GM19467 (cell line): Measurements from ENCODE around the gene GCGR.

Experiments
- ATAC-seq: cut with Tn5 transposase; IDR thresholded peaks from one replicate; pipeline ENCODE4 v1.9.1; 2021; ENCODE audit warnings: mild to moderate bottlenecking, moderate library complexity; ENCODE audit not compliant: unreplicated experiment

Gene GCGR

DNA sequence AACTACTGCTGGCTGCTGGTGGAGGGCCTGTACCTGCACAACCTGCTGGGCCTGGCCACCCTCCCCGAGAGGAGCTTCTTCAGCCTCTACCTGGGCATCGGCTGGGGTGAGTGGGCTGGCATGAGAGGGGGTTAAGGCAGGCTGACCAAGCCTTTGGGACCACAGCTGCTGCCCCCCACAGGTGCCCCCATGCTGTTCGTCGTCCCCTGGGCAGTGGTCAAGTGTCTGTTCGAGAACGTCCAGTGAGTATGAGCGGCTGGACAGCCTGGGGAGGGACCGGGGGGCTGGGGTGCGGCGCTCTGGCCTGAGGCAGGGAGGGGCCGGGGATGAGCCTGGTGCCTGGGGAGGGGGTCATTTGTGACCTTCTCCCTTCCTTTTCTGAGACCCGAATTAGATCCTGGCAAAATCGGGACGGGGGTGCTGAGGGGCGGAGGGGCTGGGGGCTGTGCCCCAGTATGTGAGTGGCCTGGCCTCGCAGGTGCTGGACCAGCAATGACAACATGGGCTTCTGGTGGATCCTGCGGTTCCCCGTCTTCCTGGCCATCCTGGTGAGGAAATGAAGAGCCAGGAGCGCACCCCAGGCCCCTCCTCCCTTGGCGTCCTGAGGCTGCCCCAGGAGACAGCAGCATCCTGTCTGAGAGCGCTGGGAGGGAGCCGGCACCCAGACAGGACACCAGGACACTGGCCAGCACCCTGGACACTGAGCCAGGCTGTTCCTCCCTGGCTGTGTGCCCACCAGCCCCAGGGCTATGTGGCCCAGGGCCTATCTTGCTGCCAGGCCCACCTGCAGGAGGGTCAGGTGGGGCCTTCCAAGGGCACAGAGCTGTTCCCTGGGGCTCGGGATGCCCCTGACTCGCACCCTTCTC lies 8.0 kb downstream of the GCGR start:
- ATAC-seq, result no peak

DNA sequence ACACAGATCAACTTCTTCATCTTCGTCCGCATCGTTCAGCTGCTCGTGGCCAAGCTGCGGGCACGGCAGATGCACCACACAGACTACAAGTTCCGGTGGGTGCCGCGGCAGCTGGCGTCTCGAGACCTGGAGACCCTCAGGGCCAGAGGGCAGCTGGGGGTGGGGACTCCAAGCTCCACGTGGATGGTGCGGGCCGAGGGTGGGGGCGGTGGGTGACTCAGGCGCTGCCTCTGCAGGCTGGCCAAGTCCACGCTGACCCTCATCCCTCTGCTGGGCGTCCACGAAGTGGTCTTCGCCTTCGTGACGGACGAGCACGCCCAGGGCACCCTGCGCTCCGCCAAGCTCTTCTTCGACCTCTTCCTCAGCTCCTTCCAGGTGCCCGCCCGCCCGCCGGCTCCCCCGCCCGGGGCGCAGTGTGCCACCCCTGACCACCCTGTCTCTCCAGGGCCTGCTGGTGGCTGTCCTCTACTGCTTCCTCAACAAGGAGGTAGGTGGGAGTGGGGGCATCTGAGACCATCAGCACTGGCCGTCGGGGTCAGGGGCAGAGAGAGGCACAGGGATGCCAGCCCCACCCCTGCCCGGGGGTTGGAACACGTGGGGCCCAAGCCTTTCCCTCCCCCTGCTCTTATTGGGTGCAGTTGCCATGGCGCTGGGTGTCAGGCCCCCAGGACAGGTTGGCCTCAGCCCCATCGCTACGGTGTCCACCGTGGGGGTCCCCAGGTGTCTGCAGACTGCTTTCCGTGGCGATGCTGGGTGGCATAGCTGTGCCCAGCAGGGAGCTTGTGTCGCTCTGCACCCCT lies 8.8 kb downstream of the GCGR start:
- no peak for ATAC-seq

DNA sequence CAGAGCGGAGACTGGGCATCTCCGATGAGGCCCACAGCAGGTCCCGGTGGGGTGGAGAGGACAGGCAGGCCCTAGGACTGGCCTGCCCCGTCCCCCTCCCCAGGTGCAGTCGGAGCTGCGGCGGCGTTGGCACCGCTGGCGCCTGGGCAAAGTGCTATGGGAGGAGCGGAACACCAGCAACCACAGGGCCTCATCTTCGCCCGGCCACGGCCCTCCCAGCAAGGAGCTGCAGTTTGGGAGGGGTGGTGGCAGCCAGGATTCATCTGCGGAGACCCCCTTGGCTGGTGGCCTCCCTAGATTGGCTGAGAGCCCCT lies 9.4 kb downstream of the GCGR start:
- no peak for ATAC-seq

DNA sequence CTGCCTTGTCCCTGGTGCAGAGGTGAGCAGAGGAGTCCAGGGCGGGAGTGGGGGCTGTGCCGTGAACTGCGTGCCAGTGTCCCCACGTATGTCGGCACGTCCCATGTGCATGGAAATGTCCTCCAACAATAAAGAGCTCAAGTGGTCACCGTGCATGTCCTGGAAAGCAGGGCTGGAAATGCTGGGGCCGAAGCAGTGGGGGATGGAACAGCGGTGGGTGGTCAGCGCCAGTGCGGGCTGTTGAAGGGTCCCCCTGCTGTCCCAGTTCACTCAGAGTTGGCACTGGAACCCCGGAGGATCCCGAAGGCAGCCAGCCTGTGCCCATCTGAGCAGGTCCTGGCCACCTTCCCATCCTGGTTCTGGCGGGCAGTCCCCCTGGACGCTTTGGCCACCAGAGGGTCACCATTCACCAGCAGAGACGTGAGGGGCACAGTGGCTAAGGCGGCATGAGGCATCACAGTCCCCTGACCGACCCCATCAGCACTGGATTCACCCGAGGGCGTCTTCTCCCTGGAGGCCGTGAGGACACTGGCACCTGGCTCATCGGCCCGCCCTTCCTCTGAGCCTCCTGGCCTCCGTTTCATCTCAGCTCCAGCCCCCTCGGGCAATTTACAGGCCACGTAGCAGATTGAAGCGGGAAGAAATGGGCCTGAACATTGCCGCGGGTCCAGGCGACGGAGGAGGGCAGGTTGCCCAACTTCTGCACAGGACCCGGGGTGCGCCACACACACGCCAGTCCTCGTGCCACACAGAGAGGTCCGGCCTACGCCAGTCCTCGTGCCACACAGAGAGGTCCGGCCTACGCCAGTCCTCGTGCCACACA lies 10.1 kb downstream of the GCGR start:
- no peak for ATAC-seq

DNA sequence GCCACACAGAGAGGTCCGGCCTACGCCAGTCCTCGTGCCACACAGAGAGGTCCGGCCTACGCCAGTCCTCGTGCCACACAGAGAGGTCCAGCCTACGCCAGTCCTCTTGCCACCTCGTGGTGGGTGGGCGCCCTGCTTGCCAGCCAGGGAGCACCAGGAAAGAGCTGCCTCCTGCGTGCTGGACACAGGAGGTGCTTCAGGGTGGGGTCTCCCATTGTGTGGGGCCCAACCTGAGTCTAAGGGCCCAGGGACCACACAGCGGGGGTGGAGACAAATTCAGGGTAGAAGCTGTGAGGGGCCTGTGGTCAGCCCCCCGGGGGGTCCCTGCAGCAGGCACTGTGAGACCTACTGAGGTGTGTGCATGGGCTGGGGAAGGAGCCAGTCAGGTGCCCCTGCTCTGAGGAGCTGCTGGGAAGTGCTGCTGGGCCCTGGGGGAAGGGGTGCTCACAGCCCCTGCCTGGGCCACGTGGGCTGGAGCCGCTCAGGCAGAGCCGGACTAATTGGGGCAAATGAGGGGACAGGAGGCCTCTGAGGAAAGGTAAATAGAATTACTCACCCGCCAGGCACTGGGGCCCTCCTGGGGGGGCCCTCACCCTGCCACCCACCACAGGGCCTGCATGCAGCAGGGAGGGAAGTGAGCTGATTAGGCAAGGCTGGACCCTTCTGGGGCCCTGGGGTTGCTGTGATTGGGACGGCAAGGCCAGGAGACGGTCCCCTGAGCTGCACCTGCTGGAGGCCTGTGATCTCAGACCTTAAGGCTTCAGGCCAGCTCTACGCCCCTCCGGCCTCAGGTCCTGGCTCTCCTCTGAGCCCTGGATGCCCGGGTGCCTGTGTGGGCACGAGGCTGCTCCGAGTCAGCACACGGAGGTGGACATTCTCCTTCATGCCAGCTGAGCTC lies 11.0 kb downstream of the GCGR start:
- no peak for ATAC-seq

DNA sequence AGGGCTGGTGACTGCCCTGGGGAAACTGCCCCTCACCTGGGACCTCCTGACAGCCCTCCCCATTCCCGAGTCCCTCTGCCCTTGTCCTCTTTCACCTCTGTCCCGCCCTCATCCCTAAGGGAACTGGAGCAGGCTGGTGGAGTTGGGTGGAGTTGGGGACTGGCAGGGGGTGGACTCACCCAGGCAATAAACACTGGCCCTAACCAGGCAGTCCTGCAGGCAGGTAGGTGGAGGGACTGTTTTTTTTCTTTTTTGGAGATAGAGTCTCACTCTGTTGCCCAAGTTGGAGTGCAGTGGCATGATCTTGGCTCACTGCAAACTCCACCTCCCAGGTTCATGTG lies 11.7 kb downstream of the GCGR start:
- no peak for ATAC-seq

DNA sequence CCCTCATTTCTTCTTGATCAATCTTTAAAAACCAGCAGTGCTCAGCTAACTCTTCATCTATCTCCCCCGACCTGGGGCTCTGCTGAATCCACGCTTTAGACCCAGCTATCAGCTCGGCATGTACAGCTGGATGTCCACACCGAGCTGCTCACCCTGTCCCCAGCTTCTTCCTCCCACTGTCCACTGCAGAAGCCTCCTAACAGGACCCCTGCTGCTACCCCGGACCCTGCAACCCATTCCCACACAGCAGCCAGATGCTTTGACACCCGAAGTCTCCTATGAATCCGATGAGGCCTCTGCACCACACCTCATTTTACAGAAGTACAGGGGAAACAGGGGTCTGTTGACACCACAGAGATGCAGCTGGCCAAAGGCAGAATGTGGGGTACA lies 13.8 kb downstream of the GCGR start:
- ATAC-seq, result no peak

DNA sequence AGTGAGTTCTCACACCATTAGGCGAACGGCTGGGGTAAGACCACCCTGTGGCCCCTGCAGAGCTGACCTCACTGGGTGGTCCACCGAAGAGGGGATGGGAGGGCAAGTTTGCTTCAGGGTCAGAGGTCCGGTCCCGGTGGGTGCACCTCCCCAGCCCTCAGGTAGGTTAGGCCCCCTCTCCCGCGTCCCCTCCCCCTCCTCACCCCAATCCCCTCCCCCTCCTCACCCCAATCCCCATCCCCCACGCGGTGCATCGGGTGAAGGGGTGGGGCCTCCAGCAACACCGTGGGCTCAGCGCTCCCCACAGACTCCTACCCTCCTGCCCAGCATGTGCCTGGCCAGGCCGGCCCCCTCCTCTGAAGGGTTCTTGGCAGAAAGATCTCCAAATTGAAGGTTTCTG lies 15.8 kb downstream of the GCGR start:
- ATAC-seq, result no peak

DNA sequence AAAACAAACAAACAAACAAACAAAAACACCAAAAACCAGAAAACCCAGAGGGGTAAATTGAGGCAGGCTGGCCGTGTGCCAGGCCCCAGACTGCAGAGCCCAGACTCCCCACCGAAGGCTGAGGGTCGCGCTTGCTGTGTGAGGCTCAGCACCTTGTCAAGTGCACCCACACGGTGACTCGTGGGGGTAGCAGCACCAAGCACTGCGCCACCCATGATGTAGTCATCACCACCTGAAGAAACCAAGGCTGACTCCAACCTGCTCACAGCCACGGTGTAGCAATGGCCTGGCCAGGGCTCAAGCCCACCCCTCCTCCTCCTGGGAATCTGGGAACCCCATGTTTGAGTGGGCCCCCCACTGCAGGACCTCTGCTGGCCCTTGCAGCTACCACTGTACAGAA lies 17.2 kb downstream of the GCGR start:
- ATAC-seq, result no peak

DNA sequence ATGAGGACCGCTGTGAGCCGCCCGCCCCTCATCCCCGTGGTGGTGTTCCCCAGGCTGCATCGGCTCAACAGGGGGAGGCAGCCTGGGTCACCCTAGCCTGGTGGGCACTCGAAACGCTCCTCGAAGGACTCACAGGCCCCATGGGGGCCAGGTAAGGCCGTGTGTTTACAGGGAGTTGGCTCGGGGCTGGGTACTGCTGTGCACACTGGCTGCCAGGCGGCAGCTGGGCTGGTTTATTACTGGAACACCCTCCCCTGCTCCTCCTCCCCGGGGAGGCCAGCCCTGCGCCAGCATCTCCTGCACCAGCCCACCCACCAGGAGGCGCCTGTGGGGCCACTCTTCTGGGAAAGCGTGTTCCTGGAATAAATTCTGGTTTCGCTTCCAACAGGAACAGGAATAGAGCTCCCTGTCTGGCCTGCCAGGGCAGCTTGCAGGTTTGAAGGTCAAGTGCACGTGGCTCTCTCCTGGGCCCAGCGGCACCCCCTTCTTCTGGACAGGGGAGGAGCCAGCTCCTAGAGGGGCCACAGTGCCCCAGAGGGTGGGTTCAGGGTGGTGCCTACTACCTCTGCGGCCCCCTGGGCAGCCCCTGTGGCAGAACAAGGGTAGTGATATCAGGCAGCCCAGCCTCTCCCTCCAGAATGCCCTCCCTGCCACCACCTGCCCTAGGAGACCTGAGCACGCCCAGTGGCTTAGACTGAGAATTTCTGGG lies 17.8 kb downstream of the GCGR start:
- no peak for ATAC-seq

DNA sequence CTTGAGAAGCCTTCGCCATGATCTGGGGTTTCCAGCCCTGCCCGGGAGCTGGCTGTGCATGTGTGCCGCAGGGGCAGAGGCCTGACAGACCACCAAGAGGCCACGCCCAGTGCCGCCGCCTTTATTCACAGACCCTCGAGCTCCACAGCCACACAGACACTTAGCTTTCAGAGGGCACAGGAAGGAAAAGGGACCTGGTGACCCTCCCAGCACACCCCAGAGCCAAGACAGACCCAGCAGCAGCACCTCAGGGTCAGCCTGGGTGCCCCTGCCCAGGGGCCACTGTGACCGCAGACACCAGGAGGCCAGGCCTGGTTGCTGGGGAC lies 18.3 kb downstream of the GCGR start:
- ATAC-seq, result no peak

DNA sequence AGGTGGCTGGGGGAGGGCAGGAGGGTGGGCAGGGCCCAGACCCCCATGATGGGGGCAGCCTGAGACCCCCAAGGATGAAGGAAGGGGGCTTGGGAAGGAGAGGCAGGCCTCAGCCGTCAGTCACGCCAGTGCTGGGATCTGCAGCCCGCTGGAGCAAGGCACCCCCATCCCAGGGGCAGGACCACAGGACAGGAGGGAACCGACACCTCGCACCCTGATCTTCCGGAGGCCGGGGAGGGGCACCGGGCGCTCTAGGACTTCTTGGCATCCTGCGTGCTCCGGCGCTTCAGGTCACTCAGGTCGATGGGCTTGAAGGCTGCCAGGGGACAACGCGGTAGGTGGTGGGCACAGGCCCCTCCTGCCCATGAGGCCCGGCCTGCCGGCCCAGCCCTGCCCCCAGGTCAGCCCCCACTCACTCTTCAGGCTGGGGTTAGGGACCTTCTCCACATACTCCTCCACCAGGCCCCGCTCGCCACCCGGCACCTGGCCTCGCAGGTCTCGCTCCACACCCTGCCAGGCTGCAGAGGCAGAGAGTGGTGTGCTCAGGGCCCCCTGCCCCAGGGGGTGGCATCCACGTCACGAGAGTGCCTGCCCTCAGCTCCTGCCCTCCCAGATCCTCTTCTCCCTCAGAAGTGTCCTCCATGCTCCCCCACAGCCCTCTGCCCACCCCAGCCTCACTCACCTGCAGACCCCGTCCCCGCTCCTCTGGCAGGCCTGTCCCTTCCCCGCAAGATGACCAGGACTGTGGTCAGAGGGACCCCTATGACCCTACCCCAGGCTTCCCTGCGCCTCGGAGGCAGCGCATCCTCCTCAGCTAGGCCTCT lies 19.3 kb downstream of the GCGR start:
- no peak for ATAC-seq

DNA sequence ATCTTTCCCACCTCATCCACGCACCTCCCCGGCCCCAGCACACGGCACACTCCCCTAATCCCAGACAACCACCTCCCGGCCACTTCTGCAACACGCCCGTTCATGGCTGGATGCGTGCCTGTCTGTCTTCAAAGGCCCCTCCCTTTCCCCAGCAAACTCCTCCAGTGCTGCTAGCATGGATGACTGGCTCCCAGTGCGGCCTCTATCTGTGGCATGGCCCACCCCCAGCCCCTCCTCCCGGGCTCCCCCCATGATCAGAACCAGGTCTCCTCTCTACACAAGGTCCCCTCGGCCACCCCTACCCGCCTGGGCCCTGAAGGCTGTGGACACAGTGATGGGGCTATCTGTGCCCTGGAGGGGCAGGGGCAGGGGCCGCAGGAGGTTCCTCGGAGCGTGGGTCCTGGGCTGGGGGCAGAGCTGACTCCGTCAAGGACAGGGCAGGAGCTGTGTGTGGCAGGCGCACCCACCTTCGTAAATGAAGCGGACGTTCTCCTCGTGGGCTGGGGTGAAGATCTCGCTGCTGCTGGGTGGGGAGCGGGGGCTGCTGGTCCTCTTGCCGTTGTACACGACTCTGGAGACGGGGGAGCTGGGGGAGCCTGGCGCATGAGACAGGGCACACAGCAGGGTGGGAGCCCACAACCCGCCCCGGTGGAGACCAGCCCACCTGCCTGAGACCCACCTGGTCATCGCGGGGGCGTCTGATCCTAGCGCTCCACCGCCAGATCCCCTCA lies 20.0 kb downstream of the GCGR start:
- no peak for ATAC-seq

DNA sequence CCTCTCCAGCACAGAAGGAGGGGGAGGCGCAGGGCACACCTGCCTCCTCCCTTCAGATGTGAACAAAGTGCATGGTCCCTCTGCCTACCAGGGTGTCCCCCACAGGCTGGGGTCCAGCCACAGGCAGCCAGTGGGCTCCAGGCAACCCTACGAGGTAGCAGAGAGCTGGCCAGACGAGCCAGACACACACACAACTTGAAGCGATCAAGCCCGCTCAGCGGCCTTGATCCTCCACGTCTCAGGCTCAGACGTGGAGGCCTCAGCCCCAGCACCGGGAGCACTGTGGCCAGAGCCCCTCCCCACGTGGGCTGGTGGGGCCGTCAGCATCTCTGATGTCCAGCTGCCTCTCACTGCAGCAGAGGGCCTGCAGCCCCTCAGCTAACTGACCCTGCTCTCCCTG lies 20.6 kb downstream of the GCGR start:
- no peak for ATAC-seq

DNA sequence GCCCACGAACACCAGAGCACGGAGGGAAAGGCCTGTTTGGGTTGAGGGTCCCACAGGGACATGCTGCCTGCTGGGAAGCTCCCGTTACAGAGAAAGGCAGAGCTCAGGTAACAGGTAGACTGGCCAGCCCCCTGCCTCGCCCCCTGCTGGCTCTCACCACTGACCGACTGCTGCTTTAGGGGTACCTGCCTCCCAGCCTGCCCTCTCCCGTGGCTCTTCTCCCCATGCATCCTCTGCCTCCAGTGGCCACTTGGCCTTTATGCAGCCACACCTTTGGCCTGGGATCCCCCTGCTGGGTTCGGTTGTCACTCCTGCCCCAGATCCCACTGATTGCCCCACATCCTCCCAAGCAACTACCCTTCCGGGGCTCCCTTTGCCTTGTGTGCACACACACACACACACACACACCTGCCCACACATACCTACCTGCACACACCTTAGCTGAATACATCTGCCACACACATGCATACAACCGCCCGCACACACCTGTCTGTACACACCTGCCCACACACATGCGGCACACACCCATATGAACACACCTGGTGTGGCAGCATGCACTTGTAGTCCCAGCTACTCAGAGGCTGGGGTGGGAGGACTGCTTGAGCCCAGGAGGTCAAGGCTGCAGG lies 22.0 kb downstream of the GCGR start:
- no peak for ATAC-seq

DNA sequence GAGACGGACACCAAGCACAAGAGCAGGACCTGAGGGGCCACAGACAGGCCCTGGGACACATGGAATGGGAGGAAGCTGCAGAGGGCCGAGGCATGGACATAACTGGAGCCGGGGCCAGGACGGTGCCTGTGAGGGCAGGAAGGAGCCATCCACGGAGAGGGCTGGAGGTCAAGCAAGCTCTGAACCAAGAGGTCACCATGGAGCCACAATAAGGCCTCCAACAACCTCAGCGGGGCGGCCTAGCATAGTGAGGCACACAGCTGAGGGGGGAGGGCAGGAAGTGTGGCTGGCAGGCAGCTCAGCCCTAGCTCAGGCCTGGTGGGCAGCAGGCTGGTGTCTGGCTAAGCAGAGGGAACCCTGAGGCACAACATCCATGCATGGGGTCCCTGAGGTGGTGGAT lies 24.7 kb downstream of the GCGR start:
- no peak for ATAC-seq

DNA sequence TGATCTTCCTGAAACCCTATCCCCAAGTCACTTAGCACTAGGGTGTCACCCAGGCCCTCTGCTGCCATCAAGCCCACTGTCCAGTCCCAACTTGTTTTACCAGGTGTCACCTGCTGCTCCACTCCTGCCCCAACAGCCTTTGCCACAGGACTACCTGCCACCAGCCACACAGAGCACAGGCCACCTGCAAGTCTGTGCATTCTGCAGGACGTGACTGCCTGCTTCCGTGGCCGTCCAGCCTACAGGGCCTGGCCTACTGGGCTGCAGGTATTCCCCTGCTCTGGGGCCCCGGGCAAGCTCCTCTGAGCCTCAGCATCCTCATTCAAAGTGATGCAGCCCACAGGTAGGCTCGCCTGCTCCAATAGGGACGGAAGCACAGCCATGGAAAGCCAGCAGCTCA lies 25.9 kb downstream of the GCGR start:
- no peak for ATAC-seq

DNA sequence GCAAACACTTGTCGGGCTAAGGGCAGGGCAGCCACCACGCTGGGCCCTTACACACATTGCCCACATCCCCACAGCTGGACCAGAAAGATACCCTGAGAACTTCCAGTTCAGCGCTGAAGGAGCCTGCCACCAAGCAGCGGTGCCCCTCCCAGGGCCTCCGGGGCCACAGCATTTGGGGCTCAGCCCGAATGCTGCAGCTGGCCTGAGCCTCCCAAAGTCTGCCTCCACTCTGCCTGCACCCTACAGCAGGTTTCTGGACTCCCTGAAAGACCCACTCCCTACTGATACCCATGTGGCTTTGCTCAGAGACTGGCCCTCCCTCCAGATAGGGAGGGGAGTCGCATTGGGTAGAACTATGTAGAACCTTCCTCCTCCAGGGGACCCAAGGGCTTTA lies 27.6 kb downstream of the GCGR start:
- ATAC-seq, result no peak
